Activated CD8-positive, alpha-beta memory T cell treated with anti-CD3 and anti-CD28 coated beads for 1 hour (primary cell): ENCODE results near the gene HOXD8.

Experiments
- DNase-seq, 2 donors: peaks; one replicate each; pipeline ENCODE4 v3.0.0-alpha.2; 2020; ENCODE audit warnings: low read depth in 1 of 2; ENCODE audit errors: extremely low read depth in 1 of 2

The HOXD8 gene

GRCh38 chr2:176114930-176115625 lies 14.4 kb upstream of the HOXD8 start:
- DNase-seq: no peak

GRCh38 chr2:176115883-176116813 lies 13.4 kb upstream of the HOXD8 start, which contains the start of gene HOXD10:
HOXD10 (plus strand) TSS chr2:176116778; CDS start chr2:176116834, 56 bp downstream.
- no peak for DNase-seq

GRCh38 chr2:176117162-176117822 lies 12.2 kb upstream of the HOXD8 start:
- DNase-seq: no peak

- no peak for DNase-seq
Observed at GRCh38 chr2:176117823-176118371, 11.6 kb upstream of the HOXD8 start.

GRCh38 chr2:176118601-176119339 lies 10.7 kb upstream of the HOXD8 start:
- DNase-seq: no peak

GRCh38 chr2:176120364-176121189 lies 8.9 kb upstream of the HOXD8 start:
- DNase-seq: no peak

GRCh38 chr2:176121190-176122051 lies 8.1 kb upstream of the HOXD8 start:
- no peak for DNase-seq

- DNase-seq: no peak
Observed at GRCh38 chr2:176122052-176122682, 7.3 kb upstream of the HOXD8 start.

GRCh38 chr2:176122683-176123410 lies 6.7 kb upstream of the HOXD8 start, which contains the start of gene HOXD9:
HOXD9 (plus strand) TSS chr2:176122719; CDS start chr2:176122769, 50 bp downstream.
- no peak for DNase-seq

- no peak for DNase-seq
Observed at GRCh38 chr2:176123411-176124109, 5.9 kb upstream of the HOXD8 start.

GRCh38 chr2:176124110-176124946 lies 5.2 kb upstream of the HOXD8 start:
- no peak for DNase-seq

- no peak for DNase-seq
Observed at GRCh38 chr2:176124947-176125771, 4.3 kb upstream of the HOXD8 start.

GRCh38 chr2:176125772-176126054 lies 3.8 kb upstream of the HOXD8 start:
- DNase-seq: no peak

GRCh38 chr2:176126929-176127773 lies 2.4 kb upstream of the HOXD8 start:
- DNase-seq: peak; percentile 37 to 57

- DNase-seq: no peak
Observed at GRCh38 chr2:176127774-176128072, 1.8 kb upstream of the HOXD8 start.
